Dendritic cell treated with granulocyte-macrophage colony-stimulating factor and Interleukin-4, amounts not matched to agents 40 ng/mL and 50 ng/mL, for 4 days (primary cell): ENCODE measurements around the gene LCLAT1.

ENCODE experiments used
- H3K27ac Mint-ChIP-seq: one replicate; pipeline ENCODE4 v1.8.0; 2022; ENCODE audit warnings: mild to moderate bottlenecking, mixed read lengths
- H3K27me3 Mint-ChIP-seq: one replicate; pipeline ENCODE4 v1.8.0; 2022; ENCODE audit warnings: mild to moderate bottlenecking, mixed read lengths
- H3K36me3 Mint-ChIP-seq: one replicate; pipeline ENCODE4 v1.8.0; 2022; ENCODE audit warnings: low read depth, mixed read lengths
- H3K4me1 Mint-ChIP-seq: one replicate; pipeline ENCODE4 v1.8.0; 2022; ENCODE audit warnings: low read depth, mixed read lengths
- H3K4me3 Mint-ChIP-seq: one replicate; pipeline ENCODE4 v1.8.0; 2022; ENCODE audit warnings: mild to moderate bottlenecking, moderate library complexity, mixed read lengths
- H3K9me3 Mint-ChIP-seq: one replicate; pipeline ENCODE4 v1.8.0; 2022; ENCODE audit warnings: mixed read lengths
- intact Hi-C: fragments of 100-400 bp; cut with micrococcal nuclease; formaldehyde crosslinking; loops from one replicate; pipeline ENCODE4 v1.15.0; 2022

LCLAT1 gene

GRCh38 chr2:30655211-30655610, 208.2 kb downstream of the LCLAT1 start:
- H3K4me3 Mint-ChIP-seq: no peak overlapping the region
- no peaks in the 10 kb centered on the region for H3K4me1 Mint-ChIP-seq
- H3K27me3 Mint-ChIP-seq: no peaks in the 10 kb centered on the region
- H3K27ac Mint-ChIP-seq: no peak overlapping the region
- H3K36me3 Mint-ChIP-seq: no peaks in the 10 kb centered on the region
- no peaks in the 10 kb centered on the region for H3K9me3 Mint-ChIP-seq
- intact Hi-C loops: no loop called here

DNA sequence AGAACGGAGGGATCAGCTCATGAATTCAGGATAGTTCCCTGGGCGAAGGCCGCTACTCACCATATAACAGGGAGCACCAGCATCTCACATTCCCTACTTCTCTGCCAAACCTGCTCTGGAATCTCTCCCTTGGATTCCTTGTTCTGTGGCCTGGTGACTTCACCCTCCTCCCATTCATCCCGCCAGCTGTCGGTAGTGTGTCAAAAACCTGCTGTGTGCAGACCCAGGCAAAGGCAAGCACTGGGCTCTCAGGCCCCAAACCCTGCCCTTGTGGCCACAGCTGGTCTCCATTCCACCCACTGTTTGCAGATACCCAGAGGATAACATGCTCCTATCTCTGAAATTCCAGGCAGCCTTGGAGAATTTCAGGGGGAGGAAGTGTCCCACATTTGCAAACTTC, 208.6 kb downstream of the LCLAT1 start:
- no peak overlapping the region for H3K4me3 Mint-ChIP-seq
- H3K27ac Mint-ChIP-seq: no peak overlapping the region
- no peaks in the 10 kb centered on the region for H3K36me3 Mint-ChIP-seq
- no peaks in the 10 kb centered on the region for H3K4me1 Mint-ChIP-seq
- no peaks in the 10 kb centered on the region for H3K9me3 Mint-ChIP-seq
- intact Hi-C loops: no loop called here
- H3K27me3 Mint-ChIP-seq: no peaks in the 10 kb centered on the region

DNA sequence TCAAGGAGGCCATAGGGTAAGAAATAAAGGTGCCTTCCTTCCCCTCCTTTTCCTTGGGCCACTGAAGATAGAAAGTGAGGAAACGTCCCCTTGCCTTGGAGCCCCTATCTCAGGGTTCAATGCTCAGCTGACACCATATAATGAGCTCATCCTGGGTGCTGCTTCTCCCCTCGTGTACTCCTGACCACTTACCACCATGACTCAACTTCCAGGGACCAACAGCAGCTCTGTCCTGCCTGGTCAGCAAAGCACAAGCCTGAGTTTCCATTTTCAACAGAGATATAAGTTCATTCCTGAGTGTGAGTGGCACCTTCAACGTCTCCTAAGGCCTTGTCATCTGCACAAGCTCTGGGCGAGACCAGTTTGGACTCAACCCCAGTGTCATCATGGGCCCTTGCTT, 209.0 kb downstream of the LCLAT1 start:
- Mint-ChIP-seq H3K27ac (no peak overlapping the region), H3K9me3 (no peaks in the 10 kb centered on the region), H3K27me3 (no peaks in the 10 kb centered on the region), H3K4me3 (no peak overlapping the region), H3K36me3 (no peaks in the 10 kb centered on the region), H3K4me1 (no peaks in the 10 kb centered on the region)
- intact Hi-C loops: no loop called here

DNA sequence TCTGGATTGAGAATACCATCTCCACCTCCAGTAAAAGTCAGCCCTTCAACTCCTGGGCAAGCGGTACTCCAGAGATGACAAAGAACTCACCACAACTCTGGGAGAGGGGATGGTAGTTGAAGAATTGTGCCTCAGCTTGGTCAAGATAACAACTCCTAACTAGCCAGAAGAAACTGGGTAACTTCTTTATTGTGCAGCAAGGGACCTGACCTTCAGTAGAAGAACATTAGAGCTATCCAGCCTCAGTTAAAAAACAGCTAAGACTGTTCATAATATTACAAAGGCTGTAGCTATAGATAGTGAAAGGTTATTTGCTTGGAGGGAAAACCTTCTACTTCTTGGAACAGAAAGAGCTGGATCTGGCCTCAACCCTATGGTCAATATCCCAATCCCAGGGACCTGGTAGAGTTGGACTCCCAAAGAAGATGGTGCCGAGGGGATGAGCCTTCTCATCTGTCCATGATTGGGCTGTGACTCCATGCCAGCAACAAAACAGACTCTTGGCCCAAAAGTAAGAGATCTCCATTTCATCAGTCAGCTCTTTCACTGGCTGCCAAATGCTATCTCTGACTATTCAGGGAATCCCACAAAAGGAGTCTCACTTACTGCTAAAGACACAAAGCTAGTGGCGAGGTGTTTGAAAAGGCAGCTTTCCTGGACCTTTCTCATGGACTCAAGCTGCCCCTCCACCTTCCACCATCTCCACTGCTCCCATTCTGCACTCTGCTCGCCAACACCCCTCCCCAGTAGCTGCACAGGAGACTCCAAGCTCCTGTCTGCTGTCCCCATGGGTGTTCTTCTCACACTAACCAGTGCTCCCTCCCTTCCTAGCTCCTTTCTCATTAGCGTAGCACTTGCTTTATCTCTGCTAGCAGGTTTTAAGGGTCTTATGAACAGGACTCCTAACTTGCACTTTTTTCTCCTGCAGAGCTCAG, 214.4 kb downstream of the LCLAT1 start:
- H3K27ac Mint-ChIP-seq: no peak overlapping the region
- no peak overlapping the region for H3K4me3 Mint-ChIP-seq
- intact Hi-C loops: no loop called here
- H3K4me1 Mint-ChIP-seq: no peaks in the 10 kb centered on the region
- no peaks in the 10 kb centered on the region for H3K36me3 Mint-ChIP-seq
- no peaks in the 10 kb centered on the region for H3K27me3 Mint-ChIP-seq
- H3K9me3 Mint-ChIP-seq: peaks cover 7% of the 10 kb centered on the region

DNA sequence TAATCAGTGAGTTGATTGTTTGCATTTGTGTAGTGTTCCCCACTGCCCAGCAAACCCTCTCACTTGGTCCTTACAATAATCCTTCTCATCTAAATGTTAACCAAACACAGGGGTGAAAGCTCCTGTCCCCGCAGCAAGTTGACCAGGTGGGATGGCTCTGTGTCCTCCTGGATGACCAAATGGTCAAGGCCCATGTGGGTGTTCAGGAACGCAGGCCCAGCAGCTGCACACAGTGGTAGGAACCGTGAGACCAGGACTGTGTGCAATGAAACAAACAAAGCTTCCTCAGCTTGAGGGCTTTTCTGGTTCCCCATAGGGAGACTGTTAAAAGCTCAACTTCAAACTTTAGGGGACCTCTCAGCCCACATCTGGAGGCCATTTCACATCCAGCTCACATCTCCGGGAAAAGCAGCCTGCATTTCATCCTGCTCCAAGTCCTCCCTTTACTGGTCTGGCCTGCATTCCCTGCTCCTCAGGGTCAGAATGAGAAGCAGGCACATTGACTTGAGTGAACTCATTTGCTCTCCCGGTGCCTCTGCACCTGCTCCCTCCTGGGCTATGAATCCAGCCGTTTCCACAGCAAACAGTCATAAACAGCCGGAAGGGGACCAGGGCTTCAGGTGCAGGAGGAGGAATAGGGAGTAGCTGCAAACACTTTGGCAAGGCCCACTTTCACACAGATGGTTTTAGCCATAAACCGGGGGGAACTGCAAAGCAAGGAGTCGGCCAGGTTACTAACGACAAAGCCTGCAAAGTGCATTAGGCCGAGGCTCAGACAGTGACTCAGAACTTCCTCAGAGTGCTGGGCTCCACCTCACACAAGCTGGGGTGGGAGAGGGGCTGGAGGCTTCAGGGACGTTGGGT, 215.5 kb downstream of the LCLAT1 start:
- intact Hi-C loops: no loop called here
- H3K27me3 Mint-ChIP-seq: no peaks in the 10 kb centered on the region
- no peak overlapping the region for H3K4me3 Mint-ChIP-seq
- no peaks in the 10 kb centered on the region for H3K36me3 Mint-ChIP-seq
- H3K9me3 Mint-ChIP-seq: peaks cover 7% of the 10 kb centered on the region
- H3K27ac Mint-ChIP-seq: no peak overlapping the region
- no peaks in the 10 kb centered on the region for H3K4me1 Mint-ChIP-seq

GRCh38 chr2:30663321-30663720, 216.3 kb downstream of the LCLAT1 start:
- no peaks in the 10 kb centered on the region for H3K27me3 Mint-ChIP-seq
- no peak overlapping the region for H3K27ac Mint-ChIP-seq
- H3K4me1 Mint-ChIP-seq: no peaks in the 10 kb centered on the region
- H3K4me3 Mint-ChIP-seq: no peak overlapping the region
- peaks cover 8% of the 10 kb centered on the region for H3K9me3 Mint-ChIP-seq
- intact Hi-C loops: no loop called here
- no peaks in the 10 kb centered on the region for H3K36me3 Mint-ChIP-seq

DNA sequence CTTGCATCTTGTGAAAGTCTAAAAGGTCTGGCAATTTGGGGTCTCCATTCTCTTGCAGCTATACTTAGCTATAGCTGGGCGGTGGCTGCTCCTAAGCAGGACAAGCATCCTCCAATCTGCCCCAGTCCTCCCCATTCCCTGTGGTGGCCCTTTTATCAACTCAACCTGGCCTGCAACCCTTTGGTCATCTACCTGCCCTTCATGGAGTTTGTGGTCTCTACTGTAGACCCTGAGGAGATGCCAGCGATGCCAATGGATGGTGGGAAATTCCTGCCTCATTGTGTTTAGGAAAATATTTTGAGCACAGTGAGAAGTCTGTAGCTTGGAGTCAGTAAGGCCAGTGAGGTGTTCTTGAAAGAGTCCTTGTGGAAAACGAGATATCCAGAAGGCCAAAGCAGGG, 216.8 kb downstream of the LCLAT1 start:
- peaks cover 13% of the 10 kb centered on the region for H3K9me3 Mint-ChIP-seq
- H3K27ac Mint-ChIP-seq: no peak overlapping the region
- intact Hi-C loops: no loop called here
- H3K27me3 Mint-ChIP-seq: no peaks in the 10 kb centered on the region
- no peaks in the 10 kb centered on the region for H3K4me1 Mint-ChIP-seq
- H3K36me3 Mint-ChIP-seq: no peaks in the 10 kb centered on the region
- no peak overlapping the region for H3K4me3 Mint-ChIP-seq

DNA sequence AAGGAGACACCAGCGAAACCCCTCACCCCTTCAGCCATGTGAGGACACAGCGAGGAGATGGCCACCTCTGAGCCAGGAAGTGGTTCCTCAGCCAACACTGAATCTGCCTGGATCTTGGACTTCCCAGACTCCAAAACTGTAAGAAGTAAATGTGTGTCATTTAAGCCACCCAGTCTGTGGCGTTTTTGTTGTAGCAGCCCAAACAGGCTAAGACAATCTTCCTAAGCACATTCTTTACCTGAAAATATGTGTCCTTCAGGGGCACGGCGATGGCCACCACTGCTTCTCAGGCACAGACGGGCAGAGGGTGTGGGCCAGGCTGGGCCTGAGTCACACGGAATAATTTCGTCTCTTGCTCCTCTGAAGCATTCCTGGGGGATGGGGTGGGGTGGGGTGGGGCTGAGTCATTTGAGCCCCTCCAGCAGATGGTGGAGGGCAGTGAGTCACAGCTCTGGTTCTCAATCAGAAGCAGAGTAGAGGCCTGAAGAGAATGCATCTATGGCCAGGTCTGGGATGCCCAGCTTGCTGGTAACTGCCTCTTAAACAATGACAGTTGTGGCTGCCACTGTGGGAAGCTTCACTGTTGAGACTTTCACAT, 217.8 kb downstream of the LCLAT1 start:
- H3K4me3 Mint-ChIP-seq: no peak overlapping the region
- H3K27me3 Mint-ChIP-seq: no peaks in the 10 kb centered on the region
- no peaks in the 10 kb centered on the region for H3K4me1 Mint-ChIP-seq
- intact Hi-C loops: no loop called here
- no peaks in the 10 kb centered on the region for H3K36me3 Mint-ChIP-seq
- H3K9me3 Mint-ChIP-seq: peaks cover 23% of the 10 kb centered on the region
- H3K27ac Mint-ChIP-seq: no peak overlapping the region

GRCh38 chr2:30665761-30666265, 218.8 kb downstream of the LCLAT1 start:
- Mint-ChIP-seq H3K27ac (no peak overlapping the region), H3K4me1 (no peaks in the 10 kb centered on the region), H3K27me3 (no peaks in the 10 kb centered on the region), H3K9me3 (peaks cover 33% of the 10 kb centered on the region), H3K36me3 (no peaks in the 10 kb centered on the region), H3K4me3 (no peak overlapping the region)
- intact Hi-C loops: no loop called here

- no peaks in the 10 kb centered on the region for H3K4me1 Mint-ChIP-seq
- H3K36me3 Mint-ChIP-seq: no peaks in the 10 kb centered on the region
- no peaks in the 10 kb centered on the region for H3K27me3 Mint-ChIP-seq
- intact Hi-C loops: no loop called here
- no peak overlapping the region for H3K4me3 Mint-ChIP-seq
- H3K9me3 Mint-ChIP-seq: peaks cover 37% of the 10 kb centered on the region
- H3K27ac Mint-ChIP-seq: no peak overlapping the region
Measured at GRCh38 chr2:30666266-30666874, 219.3 kb downstream of the LCLAT1 start.

- intact Hi-C loops: no loop called here
- H3K27me3 Mint-ChIP-seq: peaks cover 4% of the 10 kb centered on the region
- H3K36me3 Mint-ChIP-seq: no peaks in the 10 kb centered on the region
- H3K9me3 Mint-ChIP-seq: peaks cover 37% of the 10 kb centered on the region
- H3K27ac Mint-ChIP-seq: no peak overlapping the region
- H3K4me1 Mint-ChIP-seq: no peaks in the 10 kb centered on the region
- no peak overlapping the region for H3K4me3 Mint-ChIP-seq
Measured at GRCh38 chr2:30670453-30670852, 223.4 kb downstream of the LCLAT1 start.

DNA sequence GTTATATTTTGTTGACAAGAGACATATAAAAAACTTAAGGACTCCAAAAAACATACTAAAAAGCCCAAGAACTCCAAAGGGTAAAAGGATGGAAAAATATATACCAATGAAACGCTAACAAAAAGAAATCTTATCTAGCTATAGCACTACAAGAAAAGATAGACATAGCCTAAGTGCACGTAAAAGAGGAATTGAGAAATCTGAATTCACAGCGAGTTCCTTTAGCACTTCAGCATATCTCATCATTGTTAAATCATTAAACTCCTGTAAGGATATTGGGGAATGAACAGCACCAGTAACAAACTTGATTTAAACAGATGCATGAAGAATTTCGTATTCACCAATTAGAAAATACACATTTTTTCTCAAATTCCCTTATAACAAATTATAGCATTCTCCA, 226.1 kb downstream of the LCLAT1 start:
- intact Hi-C loops: no loop called here
- Mint-ChIP-seq H3K4me1 (no peaks in the 10 kb centered on the region), H3K27me3 (peaks cover 4% of the 10 kb centered on the region), H3K4me3 (no peak overlapping the region), H3K36me3 (no peaks in the 10 kb centered on the region), H3K9me3 (peaks cover 30% of the 10 kb centered on the region), H3K27ac (no peak overlapping the region)

DNA sequence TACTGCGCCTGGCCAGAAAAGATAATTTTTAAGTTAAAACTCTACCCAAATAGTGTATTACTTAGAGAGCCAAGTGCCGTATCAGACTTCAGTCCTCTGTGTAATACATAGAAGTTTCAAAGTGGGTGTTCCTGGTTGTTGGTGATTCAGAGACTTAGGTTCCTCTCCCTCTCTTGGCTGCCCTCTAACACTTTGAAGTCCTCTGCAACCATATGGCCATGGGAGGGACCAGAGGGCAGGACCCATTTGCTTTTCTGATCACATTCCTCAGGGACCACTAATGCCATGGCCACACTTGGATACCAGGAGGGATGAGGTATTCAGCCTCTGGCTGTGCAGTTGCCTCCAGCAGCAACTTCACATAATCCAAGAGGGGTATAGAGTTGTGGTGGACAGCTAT, 228.7 kb downstream of the LCLAT1 start:
- Mint-ChIP-seq H3K27me3 (peaks cover 4% of the 10 kb centered on the region), H3K4me3 (no peak overlapping the region), H3K27ac (no peak overlapping the region), H3K36me3 (no peaks in the 10 kb centered on the region), H3K4me1 (no peaks in the 10 kb centered on the region), H3K9me3 (peaks cover 5% of the 10 kb centered on the region)
- intact Hi-C loops: no loop called here
